HG03575 (cell line): ENCODE measurements around the gene DNAJC30.
"Not testable (repeated sequence)": the region's sequence is repeated elsewhere in the genome, so short reads cannot be mapped to it uniquely, and the experiment has no call there.

ENCODE experiments used
- ATAC-seq: cut with Tn5 transposase; IDR thresholded peaks from one replicate; pipeline ENCODE4 v1.9.1; 2021; ENCODE audit not compliant: unreplicated experiment, insufficient number of reproducible peaks, low FRiP score; ENCODE audit errors: extremely low read depth

DNAJC30 gene

DNA sequence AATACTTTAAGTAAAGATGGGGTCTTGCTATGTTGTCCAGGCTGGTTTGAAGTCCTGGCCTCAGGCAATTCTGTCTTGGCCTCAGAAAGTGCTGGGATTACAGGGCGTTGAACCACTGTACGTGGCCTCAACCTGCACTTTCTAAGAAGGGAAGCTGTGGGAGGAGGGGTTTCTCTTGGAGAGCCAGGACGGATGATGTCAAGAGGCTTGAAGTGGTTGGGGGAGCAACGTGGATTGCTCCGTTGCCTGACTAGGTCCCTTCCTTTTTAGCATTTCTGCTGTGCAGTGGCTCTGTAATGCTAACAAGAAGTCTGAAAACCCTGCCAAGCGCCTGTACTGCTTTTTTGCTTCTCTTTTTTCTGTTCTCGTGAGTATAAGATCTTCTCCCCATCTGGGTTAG lies 7.4 kb upstream of the DNAJC30 start:
- ATAC-seq, result no peak

DNA sequence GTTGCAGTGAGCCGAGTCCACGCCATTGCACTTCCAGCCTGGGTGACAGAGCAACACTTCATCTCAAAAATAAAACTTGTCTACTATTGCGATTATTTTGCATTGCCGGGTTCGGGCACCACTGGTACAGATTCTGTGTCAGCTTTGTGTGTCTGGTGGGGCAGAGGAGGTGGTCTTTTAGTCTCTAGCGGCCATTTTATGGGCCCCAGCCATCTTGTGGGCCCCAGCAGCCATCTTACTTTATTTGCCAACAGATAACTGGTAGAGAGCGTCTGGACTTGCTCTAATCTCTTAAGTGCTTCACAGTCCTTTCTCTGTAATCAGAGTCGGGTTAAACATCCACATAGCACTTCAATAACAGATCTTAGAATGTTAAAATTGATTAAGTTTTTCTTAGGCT lies 5.0 kb upstream of the DNAJC30 start:
- no peak for ATAC-seq

DNA sequence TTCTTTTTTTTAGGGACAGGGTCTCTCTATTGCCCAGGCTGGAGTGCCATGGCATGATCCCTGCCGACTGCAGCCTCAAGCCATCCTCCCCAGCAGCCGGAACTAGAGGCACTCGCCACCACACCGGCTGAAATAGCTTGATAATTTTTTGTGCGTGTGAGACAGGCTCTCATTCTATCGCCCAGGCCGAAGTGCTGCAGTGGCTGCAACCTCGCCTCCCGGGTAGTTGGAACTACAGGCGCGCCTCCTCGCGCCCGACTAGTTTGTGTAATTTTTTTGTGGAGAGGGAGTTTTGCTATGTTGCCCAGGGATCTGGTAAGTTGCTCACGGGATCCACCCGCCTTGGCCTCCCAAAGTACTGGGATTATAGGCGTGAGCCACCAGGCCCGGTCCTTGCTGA lies 2.1 kb upstream of the DNAJC30 start:
- no peak for ATAC-seq

DNA sequence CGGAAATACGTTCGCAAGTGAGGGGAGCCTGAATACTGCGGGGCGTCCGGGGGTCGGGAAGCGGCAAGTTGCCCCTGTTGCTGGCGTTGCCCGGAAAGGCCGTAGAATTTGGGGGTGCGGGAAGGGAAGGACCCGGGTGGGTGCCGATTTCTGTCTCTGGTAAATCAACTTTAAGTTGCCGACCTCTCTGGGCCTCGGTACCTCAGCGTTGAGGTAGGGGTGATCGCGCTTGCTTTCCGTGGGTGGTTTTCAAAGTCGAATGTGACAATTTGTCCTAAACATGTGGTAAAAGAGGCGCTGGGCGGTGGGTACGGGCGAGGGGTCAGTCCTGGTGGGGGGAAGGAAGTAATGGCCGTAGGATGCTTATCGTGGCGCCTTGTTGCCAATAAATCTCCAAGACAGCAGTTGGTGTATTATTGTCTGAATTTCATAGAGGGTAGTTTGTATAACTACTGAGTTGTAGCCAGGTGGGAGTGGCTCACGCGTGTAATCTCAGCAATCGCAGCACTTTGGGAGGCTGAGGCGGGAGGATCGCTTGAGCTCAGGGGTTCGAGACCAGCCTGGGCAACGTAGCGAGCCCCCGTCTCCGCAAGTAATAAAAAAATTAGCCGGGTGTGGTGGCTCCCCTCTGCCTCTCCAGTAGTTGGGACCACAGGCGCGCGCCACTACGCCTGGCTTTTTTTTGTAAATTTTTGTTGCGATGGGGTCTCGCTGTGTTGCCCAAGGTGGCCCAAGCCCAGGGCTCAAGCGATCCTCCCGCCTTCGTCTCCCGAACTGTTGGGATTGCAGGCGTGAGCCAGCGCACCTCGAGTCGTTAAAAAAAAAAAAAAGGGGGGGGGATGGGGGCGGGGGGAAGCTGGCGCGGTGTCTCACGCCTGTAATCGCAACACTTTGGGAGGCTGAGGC lies 788 bp upstream of the DNAJC30 start:
- no peak for ATAC-seq

DNA sequence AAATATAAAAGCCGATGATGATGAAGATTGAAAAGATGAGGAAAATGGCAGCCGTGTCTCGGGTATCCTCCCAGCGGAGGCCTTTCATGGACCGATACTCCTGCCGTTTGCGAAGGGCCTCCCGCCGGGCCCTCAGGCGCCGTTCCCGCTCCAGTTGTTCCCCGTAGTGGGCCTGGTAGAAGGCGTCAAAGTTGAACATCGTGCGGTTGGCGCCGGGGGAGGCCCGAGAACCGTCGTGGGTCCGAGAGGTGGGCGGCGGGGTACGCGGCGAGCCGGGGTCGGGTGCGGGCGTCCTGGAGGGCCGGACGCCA lies 553 bp downstream of the DNAJC30 start:
- no peak for ATAC-seq

DNA sequence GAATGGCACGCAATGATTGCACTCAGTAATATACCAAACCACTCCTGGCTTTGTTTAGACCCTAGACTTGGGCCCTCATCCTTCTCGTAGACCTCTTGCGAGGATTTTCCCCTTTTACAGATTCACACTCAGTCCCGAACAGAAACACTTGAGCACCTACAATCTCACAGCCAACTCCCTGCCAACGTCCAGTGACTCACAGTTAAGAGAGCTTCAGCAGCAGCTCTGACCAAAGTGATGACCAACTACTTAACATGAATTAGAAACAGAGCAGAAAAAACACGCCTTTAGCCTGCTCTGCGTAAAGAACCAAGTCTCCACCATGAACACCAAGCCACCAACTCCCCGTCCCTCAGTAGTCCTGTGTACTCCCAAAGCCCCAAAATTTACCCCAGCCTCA lies 2.2 kb downstream of the DNAJC30 start:
- ATAC-seq, result no peak

DNA sequence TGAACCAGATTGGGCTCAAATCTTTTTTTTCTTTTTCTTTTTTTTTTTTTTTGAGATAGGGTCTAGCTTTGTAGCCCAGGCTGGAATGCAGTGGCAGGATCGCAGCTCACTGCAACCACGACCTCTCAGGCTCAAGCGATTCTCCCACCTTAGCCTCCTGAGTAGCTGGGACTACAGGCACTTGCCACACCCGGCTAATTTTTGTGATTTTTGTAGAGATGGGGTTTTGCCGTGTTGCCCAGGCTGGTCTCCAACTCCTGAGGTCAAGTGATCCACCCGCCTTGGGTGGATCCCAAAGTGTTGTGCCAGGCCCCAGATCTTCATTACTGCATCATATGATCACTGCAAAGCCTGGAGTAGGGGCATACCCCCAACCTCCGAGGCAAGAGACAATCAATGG lies 2.8 kb downstream of the DNAJC30 start:
- no peak for ATAC-seq

DNA sequence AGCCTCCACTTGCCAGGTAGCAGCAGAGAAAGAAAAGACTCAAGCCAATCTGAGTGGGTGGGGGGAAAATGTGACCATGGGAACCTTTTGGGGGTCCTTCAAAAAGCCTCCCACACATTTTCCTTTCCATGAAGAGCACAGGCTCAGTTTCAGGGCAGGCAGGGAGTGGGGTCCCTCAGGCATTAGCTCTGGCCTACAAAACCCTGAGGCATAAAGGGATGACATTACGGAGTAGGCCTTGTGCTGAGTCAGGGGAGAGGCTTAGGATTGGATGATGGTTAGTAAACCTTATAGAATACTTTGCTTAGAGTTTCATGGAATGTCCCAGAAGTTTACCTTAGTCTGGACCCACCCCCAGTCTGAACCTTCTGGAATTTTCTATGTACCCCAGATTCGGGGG lies 3.5 kb downstream of the DNAJC30 start:
- no peak for ATAC-seq

DNA sequence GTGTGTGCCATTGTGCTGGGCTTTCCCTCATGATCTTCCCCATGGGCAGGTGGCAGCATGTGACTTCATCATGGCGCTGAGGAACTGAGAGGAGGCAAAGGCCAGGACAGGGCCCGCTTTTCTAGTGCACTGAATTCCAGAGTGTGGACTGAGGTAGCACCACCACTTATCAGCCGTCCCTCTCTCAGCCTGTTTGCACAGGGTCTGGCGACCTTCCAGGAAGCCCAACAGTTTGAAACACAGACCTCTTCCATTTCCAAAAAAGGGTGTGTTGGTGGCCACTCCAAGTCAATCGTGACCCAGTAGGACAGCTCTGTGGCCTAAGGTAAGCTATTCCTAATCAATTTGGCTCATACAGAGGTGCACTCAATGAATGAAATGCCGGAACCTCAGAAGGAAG lies 4.4 kb downstream of the DNAJC30 start:
- no peak for ATAC-seq

DNA sequence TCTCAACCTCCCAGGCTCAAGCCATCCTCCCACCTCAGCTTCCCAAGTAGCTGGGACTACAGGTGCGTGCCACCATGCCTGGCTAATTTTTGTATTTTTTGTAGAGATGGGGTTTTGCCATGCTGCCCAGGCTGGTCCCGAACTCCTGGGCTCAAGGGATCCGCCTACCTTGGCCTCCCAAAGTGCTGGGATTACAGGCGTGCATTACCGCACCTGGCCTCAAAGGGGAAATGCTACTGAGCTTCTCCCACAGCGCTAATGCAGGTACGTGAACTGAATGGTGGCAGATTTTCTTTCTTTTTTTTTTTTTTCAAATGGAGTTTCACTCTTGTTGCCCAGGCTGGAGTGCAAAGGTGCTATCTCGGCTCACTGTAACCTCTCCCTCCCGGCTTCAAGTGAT lies 7.2 kb downstream of the DNAJC30 start:
- ATAC-seq, result not testable (repeated sequence)

DNA sequence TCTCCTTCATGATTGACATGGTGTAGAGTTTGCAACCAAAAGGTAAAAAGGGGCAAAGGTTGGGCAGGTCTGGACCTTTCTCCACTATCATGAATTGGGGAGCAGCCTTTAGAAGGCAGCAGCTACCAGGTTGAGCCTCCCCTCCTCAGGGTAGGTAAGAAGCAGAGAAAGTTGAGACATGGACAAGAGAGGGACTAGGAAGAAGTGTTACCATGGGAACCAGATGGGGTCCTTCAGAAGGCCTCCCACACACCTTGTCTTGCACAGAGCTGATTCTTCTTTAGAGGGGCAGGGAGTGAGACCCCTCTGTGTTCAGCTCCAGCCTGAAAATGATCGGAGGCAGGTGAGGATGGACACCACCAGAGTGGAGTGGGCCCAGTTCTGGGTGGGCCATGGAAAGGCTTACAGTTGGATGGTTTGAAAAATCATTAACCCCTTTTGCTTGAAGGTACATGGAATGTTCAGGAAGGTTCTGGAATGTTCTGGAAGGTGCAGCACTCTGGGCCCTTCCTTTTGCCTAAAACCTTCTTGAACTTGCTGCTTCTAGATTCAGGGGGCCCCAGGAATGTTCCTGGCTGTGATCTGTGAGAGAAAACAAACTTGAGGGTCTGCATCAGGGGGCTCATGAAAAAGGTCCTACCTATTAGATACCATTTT lies 8.7 kb downstream of the DNAJC30 start:
- no peak for ATAC-seq

DNA sequence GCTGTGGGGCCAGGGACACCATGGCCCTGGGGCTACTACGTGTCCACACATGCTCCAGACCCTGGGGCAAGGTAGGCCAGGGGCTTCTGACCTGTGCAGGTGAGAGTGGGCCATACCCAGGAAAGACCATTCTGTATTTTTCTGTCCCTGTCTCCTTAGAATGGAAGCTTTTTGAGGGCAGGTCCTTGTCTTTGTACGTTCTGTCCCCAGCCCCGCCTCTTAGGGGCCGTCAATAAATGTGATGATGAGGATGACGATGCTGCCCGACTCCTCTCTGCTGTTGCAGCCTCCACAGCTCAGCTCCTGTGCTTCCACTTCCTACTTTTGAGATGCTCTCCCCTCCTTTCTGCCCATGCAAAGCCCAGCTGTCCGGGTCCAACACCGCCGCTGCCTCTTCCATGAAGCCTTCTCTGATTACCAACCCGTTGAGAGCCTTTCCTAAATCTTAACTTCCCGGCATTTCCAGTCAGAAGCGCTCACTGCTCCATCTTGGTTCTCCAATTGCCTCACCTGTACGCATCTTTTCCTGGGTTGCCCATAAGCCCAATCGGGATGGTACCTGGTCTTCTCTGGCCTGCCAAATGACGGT lies 11.3 kb downstream of the DNAJC30 start:
- no peak for ATAC-seq

DNA sequence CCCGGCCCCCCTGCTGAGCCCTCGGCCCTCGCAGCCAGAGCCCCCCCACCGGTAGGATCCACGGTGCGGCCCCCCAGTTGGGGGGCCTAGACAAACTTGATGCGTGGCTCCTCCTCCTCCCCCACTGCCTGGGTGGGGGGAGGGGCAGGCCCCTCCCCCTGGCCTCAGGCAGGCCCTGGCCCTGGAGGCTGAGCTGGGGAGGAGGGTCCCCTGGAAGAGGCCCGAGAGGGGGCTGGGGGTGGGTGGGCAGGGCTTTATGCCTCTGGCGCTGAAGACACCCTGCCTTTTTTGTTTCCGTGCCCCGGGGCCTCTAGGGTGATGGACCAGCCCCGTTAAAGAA lies 12.0 kb downstream of the DNAJC30 start:
- no peak for ATAC-seq

DNA sequence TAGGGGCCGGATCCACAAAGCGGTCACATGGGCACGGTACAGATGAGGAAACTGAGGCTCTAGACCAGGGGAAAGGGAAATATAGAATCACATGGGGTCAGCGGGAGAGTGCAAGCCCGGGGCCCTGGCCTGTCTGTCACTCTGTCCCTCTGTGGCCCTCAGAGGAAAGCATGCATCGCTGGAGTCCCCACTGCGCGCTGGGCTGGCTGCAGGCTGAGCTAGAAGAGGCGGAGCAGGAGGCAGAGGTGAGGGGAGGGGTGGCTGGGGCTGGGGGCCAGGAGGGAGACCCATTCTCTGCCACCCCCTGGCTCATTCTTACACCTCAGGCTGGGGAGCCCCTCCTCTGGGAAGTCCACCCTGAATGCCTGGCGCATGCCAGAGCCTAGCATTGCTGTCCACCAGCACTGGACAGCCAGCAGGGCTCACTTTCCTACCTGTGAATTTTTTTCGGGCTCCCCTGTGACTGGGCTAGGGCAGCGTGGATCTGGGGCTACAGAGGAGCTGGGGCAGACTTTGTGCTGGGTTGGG lies 13.3 kb downstream of the DNAJC30 start:
- no peak for ATAC-seq

DNA sequence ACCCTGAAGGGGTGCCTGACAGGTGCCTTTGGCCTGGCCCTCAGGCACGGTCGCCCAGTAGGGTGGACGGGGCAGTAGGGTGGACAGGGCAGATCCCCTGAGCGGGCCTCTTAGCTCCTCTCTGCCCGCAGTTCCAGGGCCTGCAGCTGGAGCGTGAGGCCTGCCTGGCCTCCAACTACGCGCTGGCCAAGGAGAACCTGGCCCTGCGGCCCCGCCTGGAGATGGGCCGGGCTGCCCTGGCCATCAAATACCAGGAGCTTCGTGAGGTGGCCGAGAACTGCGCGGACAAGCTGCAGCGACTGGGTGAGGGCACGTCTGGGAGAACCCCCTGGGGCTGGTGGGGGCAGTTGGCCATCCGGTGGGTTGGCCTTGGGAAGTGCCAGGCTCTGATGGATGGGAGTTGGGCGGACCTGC lies 14.0 kb downstream of the DNAJC30 start:
- ATAC-seq, result no peak

DNA sequence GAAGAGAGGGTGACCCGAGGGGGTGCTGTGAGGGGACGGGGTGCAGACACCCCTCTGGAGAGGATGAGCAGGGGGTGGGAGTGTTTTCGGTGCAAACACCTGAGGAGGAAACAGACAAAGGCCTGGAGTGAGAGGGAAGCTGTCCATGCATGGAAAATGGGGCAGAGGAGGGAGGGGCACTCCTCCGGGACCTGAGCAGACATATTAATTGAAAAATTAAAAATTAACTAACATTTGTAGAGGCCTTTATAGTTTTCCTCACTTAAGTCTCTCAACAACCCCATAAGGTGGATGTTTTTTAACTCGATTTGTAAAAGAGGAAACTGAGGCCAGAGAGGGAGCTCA lies 14.4 kb downstream of the DNAJC30 start:
- ATAC-seq, result no peak

DNA sequence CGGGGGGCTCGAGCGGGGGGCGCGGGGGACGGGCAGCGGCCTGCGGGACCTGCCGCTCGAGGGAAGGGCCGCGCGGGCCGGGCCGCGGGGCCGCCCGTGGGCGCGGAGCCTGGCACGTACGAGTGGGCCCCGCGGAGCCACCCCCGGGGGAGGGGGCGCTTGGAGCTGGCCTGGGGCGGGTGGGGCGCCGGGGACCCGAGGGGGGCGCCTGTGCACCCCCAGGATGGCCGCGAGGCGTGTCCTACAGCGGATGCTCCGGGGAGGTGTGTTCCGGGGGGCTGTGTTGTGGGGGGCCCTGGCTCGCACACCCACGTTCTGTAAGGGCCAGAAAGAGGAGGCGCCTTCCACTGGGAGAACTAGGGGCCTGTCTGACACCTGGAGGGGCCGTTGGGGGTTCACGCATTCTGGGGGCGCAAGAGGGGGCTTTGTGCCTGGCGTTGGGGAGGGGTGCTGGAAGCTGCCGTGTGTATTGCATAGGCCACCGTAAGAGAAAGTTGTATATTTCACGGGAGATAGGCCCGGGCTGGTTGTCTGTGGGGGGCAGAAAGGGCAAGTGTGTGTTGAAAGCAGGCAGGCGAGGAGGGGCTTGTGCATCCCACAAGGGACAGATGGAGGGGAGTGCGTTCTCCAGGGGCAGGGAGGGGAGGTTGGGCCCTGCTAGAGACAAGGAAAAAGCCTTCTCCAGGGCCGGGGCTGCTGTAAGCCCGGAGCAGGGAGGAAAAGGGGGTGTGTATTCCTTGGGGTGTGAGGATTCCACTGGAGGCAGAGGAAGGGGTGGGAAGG lies 15.0 kb downstream of the DNAJC30 start:
- ATAC-seq, result no peak

DNA sequence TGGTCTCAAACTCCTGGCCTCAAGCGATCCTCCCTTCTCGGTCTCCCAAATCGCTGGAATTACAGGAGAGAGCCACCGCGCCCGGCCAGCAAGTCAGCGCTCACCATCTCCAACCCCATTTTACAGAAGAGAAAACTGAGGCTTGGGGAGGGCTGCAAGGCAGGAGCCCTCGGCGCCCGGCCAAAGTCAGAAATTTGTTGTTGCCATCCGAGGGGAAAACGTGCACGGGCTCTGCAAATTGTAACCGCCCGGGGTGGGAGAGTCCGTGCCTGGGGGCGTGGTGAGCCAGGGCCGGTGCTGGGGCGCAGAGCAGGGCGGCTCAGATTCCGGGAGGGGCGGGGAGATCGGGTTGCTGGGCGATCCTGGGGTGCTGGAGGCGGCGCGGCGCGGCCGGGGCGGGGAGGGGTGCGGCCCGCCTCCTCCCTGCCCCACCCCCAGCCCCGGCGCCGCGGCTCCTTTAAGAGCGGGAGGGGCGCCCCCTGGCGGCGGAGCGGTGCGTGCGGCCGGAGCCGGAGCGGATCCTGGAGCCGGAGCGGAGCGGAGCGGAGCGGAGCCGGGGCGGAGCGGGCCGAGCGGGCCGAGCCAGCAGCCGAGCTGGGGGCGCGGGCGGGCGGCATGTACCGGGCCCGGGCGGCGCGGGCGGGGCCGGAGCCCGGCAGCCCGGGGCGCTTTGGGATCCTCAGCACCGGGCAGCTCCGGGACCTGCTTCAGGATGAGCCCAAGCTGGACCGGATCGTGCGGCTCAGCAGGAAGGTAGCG lies 15.7 kb downstream of the DNAJC30 start, which contains the start of gene VPS37D:
Gene VPS37D (plus strand): TSS at position 488 of the 759 bp plus-strand sequence. CDS start 128 bp downstream, at position 616.
- no peak for ATAC-seq

DNA sequence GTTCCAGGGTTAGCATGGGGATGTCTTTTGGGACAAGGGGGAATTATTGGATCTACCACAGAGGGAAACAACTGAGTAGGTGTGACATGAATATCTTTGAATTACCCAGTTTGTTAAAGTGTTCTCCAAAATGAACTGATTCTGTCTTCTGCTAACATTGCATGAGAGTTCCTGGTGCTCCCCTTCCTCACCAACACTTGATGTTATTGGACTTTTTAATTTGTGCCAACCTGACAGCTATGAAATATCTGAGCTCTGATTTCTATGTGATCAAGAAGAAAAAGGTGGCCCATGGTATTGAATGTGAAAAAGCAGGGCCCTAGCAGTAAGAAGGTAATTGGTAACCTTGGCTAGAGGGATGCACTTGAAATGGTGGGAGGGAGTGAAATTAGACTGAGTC lies 20.2 kb downstream of the DNAJC30 start:
- ATAC-seq, result no peak
